SIG-M5 treated with dmso at 0.1 percent for 504 hours (cell line): ENCODE results near the gene KIF3B.
"Not testable (repeated sequence)": the region's sequence is repeated elsewhere in the genome, so short reads cannot be mapped to it uniquely, and the experiment has no call there.

Experiments
- DNase-seq: peaks from one replicate; lab custom pipeline; 2025; ENCODE audit not compliant: unreplicated experiment; lab: John Stamatoyannopoulos, UW

Gene KIF3B

GRCh38 chr20:32246208-32246607 is 31.2 kb upstream of the KIF3B start:
- DNase-seq = not testable (repeated sequence)

GRCh38 chr20:32248043-32248442 is 29.4 kb upstream of the KIF3B start:
- DNase-seq = peak; percentile 55

GRCh38 chr20:32249030-32249738 is 28.3 kb upstream of the KIF3B start:
- DNase-seq = peak; percentile 84

DNA sequence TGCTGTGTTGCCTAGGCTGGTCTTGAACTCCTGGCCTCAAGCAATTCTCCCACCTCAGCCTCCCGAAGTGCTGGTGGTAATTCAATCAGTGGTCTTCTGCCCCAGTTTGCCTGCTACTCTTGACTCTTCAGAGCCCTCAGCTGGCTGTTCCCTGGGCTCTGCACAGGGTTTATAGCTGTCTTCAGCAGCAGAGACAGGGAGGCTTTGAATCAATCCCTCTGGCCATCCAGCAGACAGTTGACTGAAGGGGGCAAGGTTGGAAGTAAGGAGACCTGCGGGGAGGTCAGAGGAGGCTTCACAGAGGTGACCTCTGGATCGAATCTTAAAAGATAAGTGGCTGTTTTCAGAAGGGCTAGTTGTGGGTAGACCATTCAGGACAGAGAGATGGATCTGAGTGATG is 26.0 kb upstream of the KIF3B start:
- no peak for DNase-seq

- no peak for DNase-seq
These were observed 25.3 kb upstream of the KIF3B start for GRCh38 chr20:32252189-32252588.

DNA sequence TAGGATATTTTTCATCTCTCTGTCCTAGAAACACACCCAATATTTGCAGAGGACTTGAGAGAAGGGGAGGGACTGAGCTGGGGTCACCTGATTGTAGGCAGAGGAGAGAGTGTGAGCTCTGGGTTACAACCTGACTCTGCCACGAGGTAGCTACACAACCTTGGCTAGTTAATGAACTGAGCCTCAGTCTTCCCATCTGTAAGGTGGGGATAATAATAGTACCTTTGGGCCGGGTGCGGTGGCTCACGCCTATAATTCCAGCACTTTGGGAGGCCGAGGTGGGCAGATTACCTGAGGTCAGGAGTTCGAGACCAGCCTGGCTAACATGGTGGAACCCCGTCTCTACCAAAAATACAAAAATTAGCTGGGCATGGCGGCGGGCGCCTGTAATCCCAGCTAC is 16.5 kb upstream of the KIF3B start:
- not testable (repeated sequence) for DNase-seq

DNA sequence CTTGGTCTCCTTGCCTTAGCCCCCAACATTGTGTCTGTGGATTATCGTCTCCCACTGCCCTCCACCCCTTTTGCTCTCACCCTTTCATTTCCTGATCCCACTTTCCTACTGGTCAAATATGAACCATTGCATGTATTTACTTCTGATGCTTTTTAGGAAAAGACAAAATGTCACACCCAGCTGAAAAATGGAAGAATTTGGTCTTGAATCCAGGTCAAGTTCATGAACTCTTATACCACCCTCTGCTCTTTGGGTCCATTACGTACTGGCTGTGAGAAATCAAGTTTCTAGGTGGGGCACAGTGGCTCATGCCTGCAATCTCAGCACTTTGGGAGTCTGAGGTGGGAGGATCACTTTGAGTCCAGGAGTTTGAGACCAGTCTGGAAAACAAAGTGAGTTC is 15.8 kb upstream of the KIF3B start:
- no peak for DNase-seq

GRCh38 chr20:32263398-32263954 is 14.0 kb upstream of the KIF3B start:
- DNase-seq = no peak

GRCh38 chr20:32271620-32272019 is 5.8 kb upstream of the KIF3B start:
- DNase-seq = no peak

DNA sequence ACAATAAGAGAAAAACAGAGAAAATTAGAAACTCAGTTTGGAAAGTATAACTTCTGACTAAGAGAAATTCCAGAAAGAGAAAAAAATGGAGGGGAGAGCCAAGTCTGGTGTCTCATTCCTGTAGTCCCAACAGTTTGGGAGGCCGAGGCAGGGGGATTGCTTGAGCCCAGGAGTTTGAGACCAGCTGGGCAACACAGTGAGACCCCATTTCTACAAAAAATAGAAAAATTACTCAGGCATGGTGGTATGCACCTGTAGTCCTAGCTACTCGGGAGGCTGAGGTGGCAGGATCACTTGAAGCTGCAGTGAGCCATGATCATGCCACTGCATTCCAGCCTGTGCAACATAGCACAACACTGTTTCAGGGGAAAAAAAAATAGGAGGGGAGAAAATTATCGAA is 3.1 kb upstream of the KIF3B start:
- no peak for DNase-seq

- DNase-seq = not testable (repeated sequence)
These were observed 2.3 kb upstream of the KIF3B start for GRCh38 chr20:32275163-32275562.

- DNase-seq = peak; percentile 41
These were observed 770 bp downstream of the KIF3B start for GRCh38 chr20:32278199-32278643.

DNA sequence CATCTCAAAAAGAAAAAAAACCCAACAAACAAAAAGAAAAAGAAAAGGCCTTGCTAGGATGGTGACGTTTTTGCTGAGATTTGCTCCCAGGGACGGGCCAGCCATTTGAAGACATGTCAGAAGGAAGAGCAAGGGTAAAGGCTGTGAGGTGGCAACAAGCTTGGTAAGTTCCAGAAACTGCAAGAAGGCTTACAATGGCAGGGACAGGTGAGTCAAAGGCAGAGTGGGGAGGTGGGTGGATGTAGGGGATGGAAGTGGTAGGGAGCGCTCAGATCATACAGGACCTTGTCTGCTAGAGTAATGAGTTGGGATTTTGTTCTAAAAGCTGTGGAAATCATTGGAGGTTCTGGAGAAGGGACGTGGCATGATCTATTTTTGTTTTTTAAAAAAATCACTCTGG is 4.3 kb downstream of the KIF3B start:
- no peak for DNase-seq

DNA sequence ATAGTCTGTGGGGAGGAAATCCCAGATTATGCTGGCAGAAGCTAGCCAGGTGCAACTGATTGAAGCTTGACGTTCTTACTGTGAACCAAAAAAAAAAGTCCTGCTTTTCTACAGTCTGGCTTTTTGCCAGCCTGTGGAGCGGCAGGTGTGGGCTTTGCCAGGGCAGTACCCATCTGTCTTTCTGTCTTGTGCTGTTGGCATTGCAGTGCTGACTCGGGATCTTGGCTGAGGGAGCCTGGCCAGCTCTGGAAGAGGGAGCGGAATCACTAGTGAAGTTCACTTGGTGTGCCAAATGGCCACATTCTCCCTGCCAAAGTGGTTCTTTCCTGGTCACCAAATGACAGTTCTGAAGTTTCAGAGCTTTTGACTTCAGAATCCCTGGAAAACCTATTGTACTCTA is 5.0 kb downstream of the KIF3B start:
- DNase-seq = no peak

DNA sequence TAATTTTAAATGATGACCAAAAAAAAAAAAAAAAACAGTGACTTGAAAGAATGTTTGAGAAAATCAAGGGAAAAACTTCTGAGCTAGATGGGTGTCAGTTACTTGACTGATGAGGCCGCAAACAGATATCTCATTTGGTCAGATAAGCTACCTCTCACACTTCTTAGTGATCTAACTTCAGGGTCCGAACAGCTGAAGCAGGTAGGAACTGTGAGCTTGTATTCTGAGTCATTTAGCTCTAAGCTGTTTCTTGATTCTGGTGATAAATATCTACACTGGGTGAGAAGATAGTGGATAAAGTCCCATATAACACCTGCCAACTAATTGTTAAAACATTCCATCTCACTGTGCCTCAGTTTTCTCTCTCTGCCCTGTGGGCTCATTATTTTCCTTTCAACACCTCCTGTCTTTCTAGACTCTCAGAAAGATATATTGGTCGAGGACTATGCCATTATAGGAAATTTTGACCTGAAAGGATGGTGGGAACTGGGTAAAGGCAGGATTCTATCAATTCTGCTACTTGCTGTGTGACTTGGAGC is 7.7 kb downstream of the KIF3B start:
- no peak for DNase-seq

DNA sequence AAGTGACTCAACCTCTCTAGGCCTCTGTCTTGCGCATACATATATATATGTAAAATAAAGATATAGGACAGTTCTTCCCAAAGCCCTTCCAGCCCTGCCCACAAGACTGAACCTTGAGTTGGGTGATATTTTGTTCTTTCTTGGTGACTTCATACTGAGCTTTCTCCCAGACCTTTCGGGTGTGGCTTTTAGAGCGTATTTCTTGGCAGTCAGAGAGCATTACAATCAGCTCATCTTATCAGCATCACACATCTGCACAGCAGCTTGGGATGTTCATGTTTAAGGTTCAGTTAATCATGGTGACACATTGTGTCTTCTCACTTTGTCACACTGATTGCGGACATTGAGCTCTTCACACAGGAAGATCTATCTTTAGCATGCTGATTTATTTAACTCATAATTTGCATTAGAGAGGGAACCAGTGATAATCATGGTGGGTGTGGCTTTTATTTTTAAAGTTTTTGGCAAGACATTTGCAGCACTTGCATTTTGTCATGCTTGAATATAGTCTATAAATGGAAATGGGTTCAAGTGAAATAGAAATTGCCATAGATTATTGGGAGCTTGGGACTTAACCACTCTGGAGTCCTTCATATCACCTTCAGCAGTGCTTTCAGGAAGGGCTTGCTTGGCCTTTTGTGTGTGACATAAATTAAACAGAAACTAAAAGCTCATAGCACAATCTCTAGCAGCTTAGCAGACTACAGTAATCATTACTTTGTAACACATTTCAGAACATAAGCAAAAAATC is 8.3 kb downstream of the KIF3B start:
- DNase-seq = no peak

DNA sequence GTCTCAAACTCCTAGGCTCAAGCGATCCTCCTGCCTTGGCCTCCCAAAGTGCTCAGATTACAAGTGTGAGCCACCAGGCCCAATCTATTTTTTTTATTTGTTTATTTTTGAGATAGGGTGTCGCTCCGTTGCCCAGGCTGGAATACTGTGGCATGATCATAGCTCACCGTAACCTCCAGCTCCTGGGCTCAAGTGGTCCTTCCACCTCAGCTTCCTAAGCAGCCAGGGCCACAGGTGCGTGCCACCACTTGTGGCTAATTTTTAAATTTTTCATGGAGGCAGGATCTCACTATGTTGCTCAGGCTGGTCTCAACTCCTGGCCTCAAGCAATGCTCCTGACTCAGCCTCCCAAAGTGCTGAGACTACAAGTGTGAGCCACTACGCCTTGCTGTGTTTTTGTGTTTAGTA is 9.8 kb downstream of the KIF3B start:
- DNase-seq = no peak

DNA sequence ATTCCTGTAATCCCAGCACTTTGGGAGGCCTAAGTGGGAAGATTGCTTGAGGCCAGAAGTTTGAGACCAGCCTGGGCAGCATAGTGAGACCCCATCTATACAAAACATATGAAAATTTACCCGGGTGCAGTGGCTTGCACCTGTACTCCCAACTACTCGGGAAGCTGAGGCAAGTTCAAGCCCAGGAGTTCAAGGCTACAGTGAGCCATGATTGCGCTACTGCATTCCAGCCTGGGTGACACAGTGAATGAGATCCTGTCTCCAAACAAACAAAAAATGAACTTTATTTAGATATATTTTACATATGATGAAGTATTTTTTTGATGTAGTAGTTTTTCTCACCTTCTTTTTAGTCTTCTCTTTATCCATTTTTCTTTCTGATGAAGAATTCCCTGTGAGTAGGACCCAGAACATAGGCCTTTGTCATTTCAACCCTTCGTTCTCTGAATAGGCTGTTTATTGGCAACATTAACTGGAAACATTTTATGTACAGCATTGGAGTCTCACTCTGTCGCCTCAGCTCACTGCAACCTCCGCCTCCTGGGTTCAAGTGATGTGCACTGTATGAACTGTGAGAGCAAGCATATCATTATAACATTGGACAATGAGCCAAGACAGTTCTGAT is 10.9 kb downstream of the KIF3B start:
- DNase-seq = no peak

- not testable (repeated sequence) for DNase-seq
These were observed 11.8 kb downstream of the KIF3B start for GRCh38 chr20:32289299-32289660.

GRCh38 chr20:32289661-32290431 is 12.4 kb downstream of the KIF3B start:
- DNase-seq = no peak

- no peak for DNase-seq
These were observed 13.7 kb downstream of the KIF3B start for GRCh38 chr20:32291166-32291565.
